Activated T-cell treated with anti-CD3 and anti-CD28 coated beads, Interleukin-2, amount 50 U/mL, for 72 hours (primary cell): ENCODE data around the gene BFSP2. TPM values are rescaled to one million over a fixed set of nuclear protein-coding genes. Genes with fewer than 3 reads are reported as not detected.
A peak's percentile ranks its signal among the peaks of the same experiment; 100 is the strongest.

ENCODE experiments used
- ATAC-seq, 2 donors: fragments of 150-1000 bp; cut with Tn5 transposase; replicated peaks in 1 of 2; 2 replicates each; pipeline ENCODE4 v1.10.0; 2021; ENCODE audit warnings: moderate library complexity in 2 of 2, mild to moderate bottlenecking in 1 of 2
- DNase-seq, 2 donors: peaks; one replicate each; pipeline ENCODE4 v3.0.0; 2021 to 2022; ENCODE audit warnings: mixed read lengths in 1 of 2
- H3K27ac Mint-ChIP-seq: one replicate; pipeline ENCODE4 v1.8.0; 2022; ENCODE audit warnings: mild to moderate bottlenecking, moderate library complexity, mixed read lengths
- H3K27me3 Mint-ChIP-seq: one replicate; pipeline ENCODE4 v1.8.0; 2022; ENCODE audit warnings: low read depth, mixed read lengths
- H3K36me3 Mint-ChIP-seq, 2 donors: one replicate each; pipeline ENCODE4 v1.8.0; 2022; ENCODE audit warnings: mixed read lengths in 2 of 2, mild to moderate bottlenecking in 1 of 2; ENCODE audit not compliant: insufficient read depth in 2 of 2
- H3K4me1 Mint-ChIP-seq: one replicate; pipeline ENCODE4 v1.8.0; 2022; ENCODE audit warnings: low read depth, mixed read lengths
- H3K4me3 Mint-ChIP-seq, 2 donors: one replicate each; pipeline ENCODE4 v1.8.0; 2022; ENCODE audit warnings: mild to moderate bottlenecking in 2 of 2, mixed read lengths in 2 of 2, moderate library complexity in 2 of 2
- H3K9me3 Mint-ChIP-seq, 2 donors: one replicate each; pipeline ENCODE4 v1.8.0; 2022; ENCODE audit warnings: mixed read lengths in 2 of 2
- total RNA-seq, 2 donors: library from RNA; stranded (reverse); gene quantifications; one replicate each; pipeline ENCODE4 v1.2.3, GENCODE V29; 2022

BFSP2 gene
- total RNA-seq, 2 donors from 2014 or later: not detected

DNA sequence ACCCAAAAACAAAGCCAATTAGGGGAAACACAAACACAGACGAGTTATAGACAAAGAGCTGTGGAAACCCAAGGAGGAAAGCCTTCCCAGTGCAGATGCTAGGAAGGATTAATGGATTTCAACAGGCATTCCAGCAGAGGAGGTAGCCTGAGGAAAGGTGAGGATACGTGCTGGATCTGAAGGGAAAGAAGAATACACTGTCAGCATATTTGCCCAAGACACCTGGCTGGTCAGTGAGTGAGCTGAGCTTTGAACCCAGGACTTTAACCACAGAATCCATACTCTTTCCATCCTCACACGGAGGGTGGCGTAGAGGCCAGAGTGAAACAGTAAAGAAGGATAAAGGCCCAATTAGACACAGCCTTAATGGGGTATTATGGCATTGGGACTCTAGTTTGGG is 9.1 kb upstream of the BFSP2 start:
- Mint-ChIP-seq H3K4me1 (peaks cover 9% of the 10 kb centered on the region), H3K4me3 (no peak overlapping the region), H3K27me3 (no peaks in the 10 kb centered on the region), H3K36me3 (peaks cover 0 to 2% of the 10 kb centered on the region in 2 donors), H3K9me3 (peaks cover 2 to 3% of the 10 kb centered on the region in 2 donors), H3K27ac (no peak overlapping the region)
- ATAC-seq (no peak), DNase-seq (no peak)

DNA sequence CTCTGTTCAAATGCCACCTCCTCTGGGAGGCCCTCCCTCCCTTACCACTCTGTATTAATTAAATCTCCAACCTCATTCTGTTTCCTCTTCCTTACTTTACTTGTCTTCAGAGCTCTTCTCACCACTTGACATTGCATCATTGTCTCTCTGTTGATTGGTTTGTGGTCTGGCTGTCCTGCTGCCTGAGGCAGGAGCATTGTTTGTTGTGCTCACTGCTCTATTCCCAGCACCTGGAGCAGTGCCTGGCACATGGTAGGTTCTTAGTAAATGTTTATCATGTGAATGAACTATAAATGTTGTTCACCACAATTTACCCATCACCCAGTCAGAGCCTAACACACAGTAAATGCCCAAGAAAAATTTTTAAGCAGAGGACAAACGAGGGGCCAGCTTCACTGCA is 6.7 kb upstream of the BFSP2 start:
- Mint-ChIP-seq H3K27ac (no peak overlapping the region), H3K27me3 (no peaks in the 10 kb centered on the region), H3K4me1 (peaks cover 9% of the 10 kb centered on the region), H3K9me3 (peaks cover 2 to 3% of the 10 kb centered on the region in 2 donors), H3K4me3 (no peak overlapping the region), H3K36me3 (peaks cover 0 to 2% of the 10 kb centered on the region in 2 donors)
- ATAC-seq: no peak
- DNase-seq: no peak

DNA sequence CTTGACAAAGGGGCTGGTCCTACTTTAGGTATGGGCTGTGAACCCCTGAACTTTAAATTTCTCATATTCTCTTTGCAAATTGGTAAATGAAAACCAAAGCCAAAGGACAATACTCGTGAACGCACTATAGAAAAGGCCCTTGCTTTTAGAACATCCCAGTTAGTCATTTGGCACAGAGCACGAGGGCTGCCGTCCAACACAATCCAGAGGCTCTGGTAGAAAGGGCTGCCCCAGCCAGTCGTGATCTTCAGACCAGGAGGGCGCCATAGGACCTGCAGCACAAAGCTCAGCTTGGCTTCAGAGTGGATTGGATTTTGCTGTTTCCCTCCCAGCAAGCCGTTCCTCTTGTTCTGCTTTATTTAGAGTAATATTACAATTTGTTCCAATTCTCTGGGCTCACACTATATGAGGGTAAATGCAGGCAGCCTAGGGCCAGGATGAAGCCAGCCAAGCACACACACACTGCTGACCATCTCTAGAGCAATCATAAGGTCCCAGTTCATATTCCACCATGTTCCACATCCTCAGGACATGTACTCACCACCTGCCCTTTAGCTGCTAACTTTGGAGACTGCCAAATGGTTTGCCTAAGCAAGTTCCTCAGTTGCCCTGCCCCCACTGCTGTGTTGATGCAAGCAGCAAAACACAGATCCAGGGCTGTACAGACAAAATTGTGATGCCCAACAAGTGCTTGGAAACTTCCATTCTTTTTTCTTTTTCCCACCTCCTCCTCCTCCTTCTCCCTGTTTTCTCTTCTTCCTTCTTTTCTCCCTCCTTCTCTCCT is 6.0 kb upstream of the BFSP2 start:
- H3K27me3 Mint-ChIP-seq: no peaks in the 10 kb centered on the region
- H3K36me3 Mint-ChIP-seq: peaks cover 0 to 2% of the 10 kb centered on the region in 2 donors
- ATAC-seq (no peak), DNase-seq (no peak)
- H3K9me3 Mint-ChIP-seq: peaks cover 2 to 3% of the 10 kb centered on the region in 2 donors
- peaks cover 9% of the 10 kb centered on the region for H3K4me1 Mint-ChIP-seq
- H3K4me3 Mint-ChIP-seq: no peak overlapping the region
- H3K27ac Mint-ChIP-seq: no peak overlapping the region

DNA sequence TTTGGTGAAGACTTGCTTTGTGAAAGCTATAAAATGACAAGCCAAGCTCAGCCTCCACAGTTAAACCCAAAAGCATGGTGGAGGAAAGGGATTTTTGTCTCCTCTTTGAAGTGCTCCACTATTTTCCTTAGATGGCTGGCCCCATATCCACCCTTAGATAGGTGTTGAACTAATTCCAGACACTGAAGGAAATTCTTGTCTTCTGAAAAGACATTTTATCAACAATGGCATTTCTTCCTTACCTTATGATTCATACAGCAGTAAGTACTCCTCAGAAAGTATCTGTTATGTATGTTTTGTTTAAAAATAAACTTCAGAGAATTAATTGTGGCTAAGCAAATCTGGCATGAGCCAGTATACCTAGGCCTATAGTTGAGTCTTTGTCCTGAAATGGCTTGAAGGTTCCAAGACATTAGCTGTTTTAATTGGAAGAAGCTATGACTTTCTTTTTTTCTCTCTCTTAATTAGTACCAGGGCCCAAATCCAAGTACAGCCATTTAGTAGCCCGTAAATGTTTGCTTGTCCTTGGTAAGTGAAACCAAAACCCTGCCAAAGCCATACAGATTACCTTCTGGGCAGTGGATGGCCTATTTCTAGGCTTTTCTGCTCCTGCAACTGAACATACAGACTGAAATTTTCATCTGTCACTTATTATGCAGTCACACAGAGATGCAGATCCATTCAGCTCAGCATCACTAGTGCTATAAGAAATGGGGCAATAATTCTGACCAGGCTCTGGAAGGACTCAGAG is 5.1 kb upstream of the BFSP2 start:
- peaks cover 2 to 3% of the 10 kb centered on the region in 2 donors for H3K9me3 Mint-ChIP-seq
- H3K4me3 Mint-ChIP-seq: no peak overlapping the region
- no peak overlapping the region for H3K27ac Mint-ChIP-seq
- peaks cover 0 to 2% of the 10 kb centered on the region in 2 donors for H3K36me3 Mint-ChIP-seq
- DNase-seq (no peak), ATAC-seq (no peak)
- peaks cover 9% of the 10 kb centered on the region for H3K4me1 Mint-ChIP-seq
- H3K27me3 Mint-ChIP-seq: no peaks in the 10 kb centered on the region

DNA sequence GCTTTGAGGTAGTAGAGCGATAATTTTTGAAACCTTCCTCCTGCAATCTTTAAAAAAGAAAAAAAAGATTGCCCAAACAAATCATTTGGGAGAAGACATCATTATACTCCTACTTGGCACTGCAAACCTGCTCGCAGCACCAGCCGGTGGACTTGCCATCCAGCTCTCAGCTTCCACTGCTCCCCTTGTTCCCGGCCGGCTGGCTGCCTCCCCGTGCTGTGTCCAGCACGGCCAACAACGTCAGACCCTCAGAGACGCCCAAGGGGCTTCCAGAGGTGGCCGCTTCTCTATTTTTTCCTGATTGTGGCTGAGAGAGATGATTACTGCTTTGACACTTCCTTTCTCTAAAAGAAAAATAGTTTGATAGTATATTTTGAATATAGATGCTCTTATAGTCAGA is 3.0 kb upstream of the BFSP2 start:
- ATAC-seq (no peak), DNase-seq (no peak)
- H3K4me1 Mint-ChIP-seq: peaks cover 9% of the 10 kb centered on the region
- H3K36me3 Mint-ChIP-seq: peaks cover 0 to 2% of the 10 kb centered on the region in 2 donors
- no peak overlapping the region for H3K4me3 Mint-ChIP-seq
- H3K27ac Mint-ChIP-seq: no peak overlapping the region
- H3K27me3 Mint-ChIP-seq: no peaks in the 10 kb centered on the region
- H3K9me3 Mint-ChIP-seq: peaks cover 2 to 3% of the 10 kb centered on the region in 2 donors

DNA sequence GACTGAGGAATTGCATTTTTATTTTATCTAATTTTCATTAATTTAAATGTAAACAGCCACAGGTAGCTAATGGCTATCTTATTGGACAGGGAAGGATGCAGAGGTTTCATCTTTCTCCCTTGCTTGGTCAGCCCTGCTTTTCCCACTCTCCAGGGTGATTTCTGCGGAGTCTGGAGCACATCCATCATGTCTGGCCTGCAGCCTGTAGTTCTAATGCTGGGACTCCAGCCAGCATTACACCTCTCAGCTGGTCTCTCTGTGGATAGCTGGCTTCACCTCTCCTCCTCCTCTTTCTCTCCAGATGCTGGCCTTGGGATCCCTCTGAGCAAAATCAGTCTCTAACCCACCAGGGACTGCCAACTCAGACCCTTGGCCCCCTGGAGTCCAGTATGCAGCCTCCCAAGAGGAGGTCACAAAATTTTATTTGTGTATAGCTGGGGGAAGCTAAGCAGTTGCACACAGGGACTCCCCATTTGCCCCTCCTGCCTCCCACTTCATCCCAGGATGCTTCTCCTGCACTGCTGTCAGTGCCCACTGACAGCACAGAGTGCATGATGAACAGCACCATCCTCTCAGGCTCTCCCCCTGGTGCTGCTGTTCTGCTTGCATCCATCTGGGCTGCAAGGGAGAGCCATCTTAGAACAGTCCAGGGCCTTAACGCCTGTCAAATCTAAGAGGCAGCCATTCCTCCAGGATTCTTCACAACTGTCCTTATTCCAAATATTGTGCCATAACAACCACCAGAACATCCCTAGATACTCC is 1.7 kb downstream of the BFSP2 start:
- Mint-ChIP-seq H3K36me3 (no peaks in the 10 kb centered on the region), H3K27ac (no peak overlapping the region), H3K9me3 (no peaks in the 10 kb centered on the region), H3K4me1 (no peaks in the 10 kb centered on the region), H3K4me3 (no peak overlapping the region), H3K27me3 (peaks cover 3% of the 10 kb centered on the region)
- DNase-seq (no peak), ATAC-seq (no peak)

DNA sequence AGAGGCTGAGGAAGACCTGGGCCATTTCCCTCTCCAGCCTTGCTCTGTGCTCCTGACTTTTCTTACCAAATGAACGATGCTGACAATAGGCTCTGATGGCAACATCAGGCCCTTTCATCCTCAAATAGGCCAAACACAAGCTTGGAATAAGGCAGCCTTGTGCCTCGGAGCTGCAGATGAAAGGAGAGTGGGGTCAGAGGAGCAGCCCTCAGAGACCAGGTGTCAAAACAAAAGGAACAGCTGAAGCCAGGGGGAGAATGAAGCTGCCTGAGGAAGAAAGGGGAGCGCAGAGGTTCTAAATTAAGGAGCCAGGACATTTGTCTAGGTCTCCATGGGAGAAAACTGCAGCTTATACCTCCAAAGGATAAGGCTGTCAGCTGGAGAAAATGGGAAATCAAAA is 5.1 kb downstream of the BFSP2 start:
- Mint-ChIP-seq H3K27me3 (peaks cover 5% of the 10 kb centered on the region), H3K4me3 (no peak overlapping the region), H3K36me3 (no peaks in the 10 kb centered on the region), H3K4me1 (no peaks in the 10 kb centered on the region), H3K9me3 (no peaks in the 10 kb centered on the region), H3K27ac (no peak overlapping the region)
- DNase-seq (no peak), ATAC-seq (no peak)

DNA sequence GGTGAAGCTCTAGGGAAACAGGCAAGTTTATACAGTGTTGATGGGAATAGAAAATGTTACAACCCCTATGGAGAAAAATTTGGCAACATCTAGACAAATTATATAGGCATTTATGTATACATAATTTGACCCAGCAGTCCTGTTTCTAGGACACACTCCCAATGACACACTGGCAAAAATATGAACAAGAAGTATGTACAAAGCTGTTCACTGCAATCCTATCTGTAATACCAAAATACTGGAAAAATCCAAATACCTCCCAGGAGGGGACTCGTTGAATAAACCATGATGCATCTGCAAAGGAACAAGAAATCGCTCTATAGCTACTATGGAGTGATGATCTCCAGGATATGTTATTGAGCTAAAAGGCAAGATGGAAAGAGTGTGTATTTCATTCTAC is 8.5 kb downstream of the BFSP2 start:
- DNase-seq (no peak), ATAC-seq (no peak)
- Mint-ChIP-seq H3K36me3 (no peaks in the 10 kb centered on the region), H3K9me3 (no peaks in the 10 kb centered on the region), H3K27ac (no peak overlapping the region), H3K4me3 (no peak overlapping the region), H3K27me3 (peaks cover 5% of the 10 kb centered on the region), H3K4me1 (no peaks in the 10 kb centered on the region)

DNA sequence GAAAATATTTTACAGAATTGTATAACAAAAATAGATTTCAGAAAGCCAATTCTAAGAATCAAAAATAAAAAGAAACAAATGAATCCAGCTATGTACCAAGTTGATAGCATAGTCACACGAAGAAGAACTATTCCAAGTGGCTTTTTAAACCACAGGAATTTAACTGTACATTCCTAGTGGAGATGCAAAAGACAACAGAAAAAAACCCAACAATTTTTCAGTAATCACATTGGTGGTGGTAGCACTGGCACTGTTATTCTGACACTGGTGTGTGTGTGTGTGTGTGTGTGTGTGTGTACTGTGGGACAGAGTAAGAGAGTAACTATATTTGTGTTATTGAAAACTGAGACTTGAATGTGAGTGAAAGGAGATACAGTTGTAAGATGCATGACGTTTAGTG is 9.1 kb downstream of the BFSP2 start:
- ATAC-seq: no peak

DNA sequence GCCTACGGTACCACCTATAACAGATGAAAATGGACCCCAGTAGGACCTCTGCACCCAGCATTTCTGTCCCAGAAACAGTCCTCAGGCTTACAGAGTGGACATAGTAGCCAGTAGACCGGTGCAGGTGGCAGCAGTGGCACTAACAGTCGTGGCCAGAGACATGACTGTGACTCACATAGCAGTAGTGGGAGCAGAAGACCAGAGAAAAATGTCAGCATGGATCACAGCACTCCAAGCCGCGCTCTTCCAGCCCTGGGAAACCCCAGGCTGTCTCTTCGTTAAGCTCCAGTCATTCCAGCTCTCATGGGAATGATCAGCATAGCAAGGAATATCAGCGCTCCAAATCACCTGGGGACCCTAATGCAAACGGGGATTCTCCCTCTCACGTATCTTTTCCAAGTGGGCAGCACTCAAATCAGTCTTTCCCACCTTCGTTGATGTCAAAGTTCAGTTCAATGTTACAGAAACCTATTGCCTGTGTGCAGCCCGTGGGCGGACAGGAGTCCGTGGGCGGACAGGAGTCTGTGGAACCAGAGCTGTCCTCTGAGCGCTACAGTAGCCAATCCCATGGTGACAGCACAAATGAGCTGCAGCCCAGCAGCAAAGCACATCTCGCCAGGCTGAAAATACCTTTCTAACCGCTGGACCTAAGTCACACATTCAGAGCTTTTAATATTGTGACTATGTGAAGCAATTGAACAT is 10.5 kb downstream of the BFSP2 start:
- H3K27me3 Mint-ChIP-seq: peaks cover 5% of the 10 kb centered on the region
- no peak for DNase-seq
- no peak overlapping the region for H3K27ac Mint-ChIP-seq

More for the DNA sequence above, 9.1 kb downstream of the BFSP2 start:
- Mint-ChIP-seq H3K27me3 (peaks cover 5% of the 10 kb centered on the region), H3K4me1 (no peaks in the 10 kb centered on the region), H3K36me3 (no peaks in the 10 kb centered on the region), H3K4me3 (no peak overlapping the region), H3K27ac (no peak overlapping the region), H3K9me3 (no peaks in the 10 kb centered on the region)
- DNase-seq: no peak

DNA sequence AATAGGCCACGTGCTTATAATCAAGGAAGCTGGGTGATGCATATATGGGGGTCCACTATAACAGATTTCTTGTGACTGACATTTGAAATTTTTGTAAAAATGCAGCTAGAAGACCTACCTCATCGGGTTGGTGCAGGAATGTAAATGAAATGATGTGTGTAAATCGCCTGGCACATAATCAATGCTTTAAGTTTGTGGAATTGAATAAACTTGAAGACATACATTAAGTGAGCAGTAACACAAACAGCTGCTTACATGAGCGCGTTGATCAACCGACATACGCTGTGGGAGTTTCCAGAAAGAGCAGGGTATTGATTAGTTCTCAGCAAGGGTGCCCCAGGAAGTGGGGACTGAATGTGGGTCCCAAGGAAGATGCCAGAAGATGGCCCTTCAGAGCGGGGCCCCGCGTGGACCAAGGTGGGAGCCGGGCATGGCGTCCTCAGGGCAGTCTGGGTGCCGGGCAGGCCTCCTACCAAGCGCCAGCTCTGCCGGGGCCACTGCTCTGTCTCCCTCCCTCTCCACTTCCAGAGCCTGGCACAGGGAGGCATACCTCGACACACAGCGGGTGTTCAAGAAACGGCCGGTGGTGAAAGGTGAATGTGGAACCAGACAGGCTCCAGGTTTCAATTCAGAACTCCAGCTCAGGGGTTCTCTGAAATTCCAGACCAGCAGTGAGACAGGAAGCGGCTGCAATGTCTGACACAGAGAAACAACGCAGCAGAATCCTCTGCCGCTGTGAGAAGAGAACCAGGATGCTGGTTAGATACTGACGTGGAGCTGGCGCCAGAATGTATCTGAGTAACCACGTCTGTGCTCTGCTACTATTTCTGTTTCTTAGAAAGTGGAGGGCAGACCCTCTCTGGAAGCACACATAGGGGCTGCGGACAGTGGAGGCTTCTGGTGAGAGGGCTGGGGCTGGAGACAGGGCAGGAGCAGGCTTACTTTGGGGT is 12.6 kb downstream of the BFSP2 start:
- Mint-ChIP-seq H3K36me3 (no peaks in the 10 kb centered on the region), H3K27ac (no peak overlapping the region), H3K4me3 (peak overlapping the region in 1 of 2 donors; percentile 17), H3K4me1 (no peaks in the 10 kb centered on the region), H3K27me3 (no peaks in the 10 kb centered on the region), H3K9me3 (peaks cover 0 to 1% of the 10 kb centered on the region in 2 donors)
- ATAC-seq: peak in 1 of 2 donors; percentile 33
- no peak for DNase-seq

More for the DNA sequence above, 10.5 kb downstream of the BFSP2 start:
- Mint-ChIP-seq H3K36me3 (no peaks in the 10 kb centered on the region), H3K4me3 (no peak overlapping the region), H3K9me3 (no peaks in the 10 kb centered on the region), H3K4me1 (no peaks in the 10 kb centered on the region)
- no peak for ATAC-seq
